ENCODE measurements around the gene GAB3. TPM values are rescaled to one million over a fixed set of nuclear protein-coding genes. Genes with fewer than 3 reads are reported as not detected.

The GAB3 gene
- total RNA-seq, 1 experiment from 2014 or later: 0.17 TPM

- Histone ChIP-seq H2AFZ (no peak overlapping the region), H3K4me1 (replicated peaks; ENCODE audit: insufficient read depth) (no peaks in the 10 kb centered on the region), H3K79me2 (ENCODE audit: low read depth) (no peaks in the 10 kb centered on the region; the same call in 1 of the 2 replicates), H3K4me2 (no peak overlapping the region), H3K4me3 (no peak overlapping the region), H3K27ac (no peak overlapping the region), H3K9me3 (ENCODE audit: insufficient read depth, low read depth) (no peaks in the 10 kb centered on the region), H3K27me3 (ENCODE audit: insufficient read depth, low read depth) (no peaks in the 10 kb centered on the region), H3F3A (ENCODE audit: insufficient read depth, low read depth) (peaks cover 20% of the 10 kb centered on the region; the same call in 1 of the 2 replicates), H4K20me1 (ENCODE audit: insufficient read depth) (peaks cover 29% of the 10 kb centered on the region), H3K36me3 (ENCODE audit: low read depth) (peaks cover 8% of the 10 kb centered on the region), H3K9me2 (ENCODE audit: insufficient read depth) (no peaks in the 10 kb centered on the region)
- DNase-seq: no peak
- TF ChIP-seq CTCF (conservative IDR thresholded peaks at IDR 0.05): no peak
- no peak for TF ChIP-seq EZH2 (IDR thresholded peaks at IDR 0.05; ENCODE audit: low read depth)
- no TSS peak for BruUV-seq (replicated peaks)
- CTCF ChIA-PET: no interaction called here
- POLR2A ChIA-PET (ENCODE audit: unreplicated experiment): no interaction called here
- intact Hi-C loops (cut with micrococcal nuclease; ENCODE audit: unreplicated experiment): no loop called here
Observed at GRCh38 chrX:154775419-154776349, 24.8 kb upstream of the GAB3 start.

- DNase-seq: no peak
- no peaks in the 10 kb centered on the region; the same call in 1 of the 2 replicates for H3K79me2 ChIP-seq (ENCODE audit: low read depth)
- H4K20me1 ChIP-seq (ENCODE audit: insufficient read depth): peaks cover 29% of the 10 kb centered on the region
- no TSS peak for BruUV-seq (replicated peaks)
- H3F3A ChIP-seq (ENCODE audit: insufficient read depth, low read depth): peaks cover 22% of the 10 kb centered on the region; the same call in 1 of the 2 replicates
- no peak overlapping the region for H3K4me3 ChIP-seq
- POLR2A ChIA-PET (ENCODE audit: unreplicated experiment): no interaction called here
- H3K4me2 ChIP-seq: no peak overlapping the region
- CTCF ChIA-PET: no interaction called here
- no peaks in the 10 kb centered on the region for H3K27me3 ChIP-seq (ENCODE audit: insufficient read depth, low read depth)
- H3K36me3 ChIP-seq (ENCODE audit: low read depth): peaks cover 10% of the 10 kb centered on the region
- TF ChIP-seq CTCF (conservative IDR thresholded peaks at IDR 0.05) (no peak), EZH2 (IDR thresholded peaks at IDR 0.05; ENCODE audit: low read depth) (no peak)
- no peaks in the 10 kb centered on the region for H3K9me3 ChIP-seq (ENCODE audit: insufficient read depth, low read depth)
- H2AFZ ChIP-seq: no peak overlapping the region
- no peak overlapping the region for H3K27ac ChIP-seq
- no peaks in the 10 kb centered on the region for H3K9me2 ChIP-seq (ENCODE audit: insufficient read depth)
- no peaks in the 10 kb centered on the region for H3K4me1 ChIP-seq (replicated peaks; ENCODE audit: insufficient read depth)
- intact Hi-C loops (cut with micrococcal nuclease; ENCODE audit: unreplicated experiment): no loop called here
Observed at GRCh38 chrX:154774622-154775021, 23.7 kb upstream of the GAB3 start.

- Histone ChIP-seq H4K20me1 (ENCODE audit: insufficient read depth) (peaks cover 11% of the 10 kb centered on the region), H2AFZ (peak within 1 kb of the TSS; percentile 91), H3K9me3 (ENCODE audit: insufficient read depth, low read depth) (no peaks in the 10 kb centered on the region), H3K79me2 (ENCODE audit: low read depth) (peaks cover 47% of the 10 kb centered on the region), H3K4me2 (peak within 1 kb of the TSS; percentile 88), H3K36me3 (ENCODE audit: low read depth) (peaks cover 26% of the 10 kb centered on the region; the same call in 1 of the 2 replicates), H3F3A (ENCODE audit: insufficient read depth, low read depth) (peaks cover 5% of the 10 kb centered on the region; the same call in 1 of the 2 replicates), H3K9me2 (ENCODE audit: insufficient read depth) (no peaks in the 10 kb centered on the region), H3K4me1 (replicated peaks; ENCODE audit: insufficient read depth) (peaks cover 15% of the 10 kb centered on the region), H3K27ac (peak within 1 kb of the TSS; percentile 77), H3K4me3 (peak within 1 kb of the TSS; percentile 89), H3K27me3 (ENCODE audit: insufficient read depth, low read depth) (no peaks in the 10 kb centered on the region)
- ChIA-PET CTCF (interaction anchor here (1.0 kb wide), 1 partner anchor 13 kb away, joined by 4 read pairs; no protein-coding TSS in a partner anchor), POLR2A (ENCODE audit: unreplicated experiment) (interaction anchor here (0.5 to 1.0 kb wide), 6 partner anchors 14 to 1819 kb away, joined by 3 to 7 read pairs (median 3); partner anchors contain the start of genes DNASE1L1 and SLC10A3)
- DNase-seq: peak; percentile 89 to 99
- intact Hi-C loops (cut with micrococcal nuclease; ENCODE audit: unreplicated experiment): loop anchor here (1.0 to 10.0 kb wide), 3 partner anchors 42 to 388 kb away; partner anchors contain the start of genes EMD, FLNA and MPP1
- TSS peak; percentile 32 for BruUV-seq (replicated peaks)
- TF ChIP-seq EZH2 (IDR thresholded peaks at IDR 0.05; ENCODE audit: low read depth) (no peak), CTCF (conservative IDR thresholded peaks at IDR 0.05) (0 out of 2 replicates have a peak, but pooled peaks have one; percentile 6)
Observed at GRCh38 chrX:154762537-154763296, 11.8 kb upstream of the GAB3 start, which contains the start of gene DKC1. Gene DKC1 (plus strand): TSS chrX:154762864. CDS start chrX:154762966, 102 bp downstream.

All from PC-9 (cell line).